Ishikawa (cell line): Measurements from ENCODE around the gene ATF3.

Experiments used
- CEBPB ChIP-seq: IDR thresholded peaks from 2 replicates; pipeline ENCODE4 v1.6.1; 2012
- CREB1 ChIP-seq: IDR thresholded peaks from 2 replicates; pipeline ENCODE4 v1.6.1; 2012; ENCODE audit warnings: low read depth
- EGR1 ChIP-seq: IDR thresholded peaks from 2 replicates; pipeline ENCODE4 v1.6.1; 2012
- EP300 ChIP-seq: IDR thresholded peaks from 2 replicates; pipeline ENCODE4 v1.6.1; 2012; ENCODE audit warnings: borderline replicate concordance
- FOXM1 ChIP-seq: IDR thresholded peaks from 2 replicates; pipeline ENCODE4 v1.6.1; 2012; ENCODE audit warnings: low read depth, borderline replicate concordance
- MAX ChIP-seq: IDR thresholded peaks from 2 replicates; pipeline ENCODE4 v1.6.1; 2012
- NFIC ChIP-seq: IDR thresholded peaks from 2 replicates; pipeline ENCODE4 v1.6.1; 2012
- RAD21 ChIP-seq: IDR thresholded peaks from 2 replicates; pipeline ENCODE4 v1.6.1; 2012; ENCODE audit warnings: low read depth
- REST ChIP-seq: IDR thresholded peaks from 2 replicates; pipeline ENCODE4 v1.6.1; 2012; ENCODE audit warnings: low read depth, mild to moderate bottlenecking
- TAF1 ChIP-seq: IDR thresholded peaks from 2 replicates; pipeline ENCODE4 v1.6.1; 2012; ENCODE audit warnings: low read depth, mild to moderate bottlenecking
- TCF12 ChIP-seq: IDR thresholded peaks from 2 replicates; pipeline ENCODE4 v1.6.1; 2012; ENCODE audit warnings: low read depth
- TEAD4 ChIP-seq: IDR thresholded peaks from 2 replicates; pipeline ENCODE4 v1.6.1; 2012
- USF1 ChIP-seq: IDR thresholded peaks from 2 replicates; pipeline ENCODE4 v1.6.1; 2012
- YY1 ChIP-seq: IDR thresholded peaks from 2 replicates; pipeline ENCODE4 v1.6.1; 2012; ENCODE audit warnings: low read depth
- ZBTB7A ChIP-seq: IDR thresholded peaks from 2 replicates; pipeline ENCODE4 v1.6.1; 2012; ENCODE audit warnings: low read depth

ATF3 gene

GRCh38 chr1:212649020-212649419, 40.5 kb downstream of the ATF3 start:
- TF ChIP-seq MAX = no peak
- no peak for TF ChIP-seq ZBTB7A
- no peak for TF ChIP-seq TEAD4
- TF ChIP-seq CEBPB = no peak
- no peak for TF ChIP-seq TAF1
- no peak for TF ChIP-seq FOXM1
- no peak for TF ChIP-seq RAD21
- TF ChIP-seq YY1 = no peak
- no peak for TF ChIP-seq EGR1
- no peak for TF ChIP-seq CREB1
- no peak for TF ChIP-seq NFIC
- no peak for TF ChIP-seq EP300

GRCh38 chr1:212650228-212650627, 41.7 kb downstream of the ATF3 start:
- peak; percentile 35; the same call in 1 of the 2 replicates for TF ChIP-seq NFIC
- no peak for TF ChIP-seq MAX

GRCh38 chr1:212651521-212651920, 43.0 kb downstream of the ATF3 start:
- TF ChIP-seq ZBTB7A (no peak), CEBPB (no peak), EGR1 (no peak), USF1 (no peak), YY1 (no peak), EP300 (no peak), REST (no peak), TEAD4 (no peak)

GRCh38 chr1:212651977-212652376, 43.4 kb downstream of the ATF3 start:
- TF ChIP-seq NFIC = no peak

- TF ChIP-seq ZBTB7A = no peak
- TF ChIP-seq EGR1 = no peak
- no peak for TF ChIP-seq TAF1
- no peak for TF ChIP-seq USF1
- TF ChIP-seq CREB1 = no peak
- no peak for TF ChIP-seq REST
- TF ChIP-seq TEAD4 = no peak
- no peak for TF ChIP-seq NFIC
- TF ChIP-seq RAD21 = no peak
- no peak for TF ChIP-seq FOXM1
- no peak for TF ChIP-seq MAX
- no peak for TF ChIP-seq TCF12
- TF ChIP-seq EP300 = no peak
- TF ChIP-seq YY1 = no peak
- TF ChIP-seq CEBPB = no peak
Measured at GRCh38 chr1:212652609-212653008, 44.0 kb downstream of the ATF3 start.

GRCh38 chr1:212655668-212656440, 47.3 kb downstream of the ATF3 start:
- TF ChIP-seq USF1 (no peak), TCF12 (no peak), NFIC (no peak), RAD21 (no peak), TEAD4 (no peak), TAF1 (no peak), CREB1 (no peak), YY1 (no peak), ZBTB7A (no peak), MAX (no peak), REST (no peak), FOXM1 (no peak), EP300 (no peak), CEBPB (no peak)
